Mesenchymal stem cell (in vitro differentiated cells and primary cell): ENCODE results near the gene DNAJA3.

Experiments used
- DNase-seq: peaks from one replicate; pipeline ENCODE4 v3.0.0-alpha.2; 2013
- H2AFZ ChIP-seq: one replicate; pipeline ENCODE4 v1.6.1; 2013; ENCODE audit warnings: low read depth, mild to moderate bottlenecking, control low read depth, inconsistent platforms, low read length, moderate library complexity
- H2AK5ac ChIP-seq: 2 replicates; pipeline ENCODE4 v1.6.1; 2013; ENCODE audit warnings: low read length, moderate library complexity, mild to moderate bottlenecking, inconsistent platforms; ENCODE audit not compliant: severe bottlenecking
- H2BK120ac ChIP-seq: one replicate; pipeline ENCODE4 v1.6.1; 2013; ENCODE audit warnings: low read depth, mild to moderate bottlenecking, inconsistent platforms, low read length, moderate library complexity
- H2BK12ac ChIP-seq, 2 experiments: one replicate each; pipeline ENCODE4 v1.6.1; 2013; ENCODE audit warnings: inconsistent platforms in 2 of 2, low read length in 2 of 2, mild to moderate bottlenecking in 2 of 2, moderate library complexity in 2 of 2, control low read depth in 1 of 2
- H2BK15ac ChIP-seq: one replicate; pipeline ENCODE4 v1.6.1; 2013; ENCODE audit warnings: mild to moderate bottlenecking, low read depth, inconsistent platforms; ENCODE audit not compliant: poor library complexity, severe bottlenecking
- H2BK5ac ChIP-seq: 2 replicates; pipeline ENCODE4 v1.6.1; 2013; ENCODE audit warnings: low read depth, mild to moderate bottlenecking, low read length, control low read depth, inconsistent platforms; ENCODE audit not compliant: poor library complexity, severe bottlenecking
- H3K14ac ChIP-seq, 2 experiments: one replicate each; pipeline ENCODE4 v1.6.1; 2013; ENCODE audit warnings: inconsistent platforms in 2 of 2, low read length in 2 of 2, control low read depth in 1 of 2, mild to moderate bottlenecking in 1 of 2, moderate library complexity in 1 of 2
- H3K18ac ChIP-seq, 2 experiments: one replicate each; pipeline ENCODE4 v1.6.1; 2013; ENCODE audit warnings: inconsistent platforms in 2 of 2, low read length in 2 of 2, control low read depth in 1 of 2, low read depth in 1 of 2, mild to moderate bottlenecking in 1 of 2
- H3K23ac ChIP-seq, 2 experiments: one replicate each; pipeline ENCODE4 v1.6.1; 2013; ENCODE audit warnings: inconsistent platforms in 2 of 2, low read length in 2 of 2, mild to moderate bottlenecking in 2 of 2, moderate library complexity in 2 of 2, control low read depth in 1 of 2
- H3K27ac ChIP-seq: 2 replicates; pipeline ENCODE4 v1.5.1; 2013; ENCODE audit warnings: mild to moderate bottlenecking, moderate library complexity, low read length, control low read depth, inconsistent platforms; ENCODE audit not compliant: poor library complexity, severe bottlenecking
- H3K27me3 ChIP-seq, 2 experiments: 2 replicates each; pipeline versions ENCODE4 v1.6.1 to v1.7.0; 2013; ENCODE audit warnings: low read length in 2 of 2, mild to moderate bottlenecking in 2 of 2, moderate library complexity in 2 of 2, control low read depth in 1 of 2, inconsistent platforms in 1 of 2; ENCODE audit not compliant: control insufficient read depth in 1 of 2, insufficient read depth in 1 of 2
- H3K36me3 ChIP-seq, 2 experiments: 2 replicates each; pipeline versions ENCODE4 v1.6.1 to v1.7.0; 2013; ENCODE audit warnings: low read length in 2 of 2, control low read depth in 1 of 2, inconsistent platforms in 1 of 2, low read depth in 1 of 2, mild to moderate bottlenecking in 1 of 2; ENCODE audit not compliant: insufficient read depth in 2 of 2, control insufficient read depth in 1 of 2
- H3K4ac ChIP-seq, 2 experiments: one replicate each; pipeline ENCODE4 v1.6.1; 2013; ENCODE audit warnings: inconsistent platforms in 2 of 2, low read length in 2 of 2, mild to moderate bottlenecking in 2 of 2, moderate library complexity in 2 of 2, control low read depth in 1 of 2, low read depth in 1 of 2
- H3K4me1 ChIP-seq: 2 replicates; pipeline ENCODE4 v1.6.1; 2013; ENCODE audit warnings: low read depth, low read length, control low read depth; ENCODE audit not compliant: control insufficient read depth, insufficient read depth
- H3K4me2 ChIP-seq: 2 replicates; pipeline ENCODE4 v1.6.1; 2013; ENCODE audit warnings: low read length, mild to moderate bottlenecking, inconsistent platforms; ENCODE audit not compliant: poor library complexity, severe bottlenecking
- H3K4me3 ChIP-seq, 2 experiments: 2 replicates each; pipeline versions ENCODE4 v1.5.1 to v1.7.0; 2013; ENCODE audit warnings: low read length in 2 of 2, mild to moderate bottlenecking in 2 of 2, control low read depth in 1 of 2, low read depth in 1 of 2; ENCODE audit not compliant: insufficient read depth in 1 of 2
- H3K79me1 ChIP-seq: replicated peaks from 2 replicates; pipeline ENCODE4 v1.6.1; 2013; ENCODE audit warnings: mild to moderate bottlenecking, control low read depth, low read length, inconsistent platforms; ENCODE audit not compliant: poor library complexity, severe bottlenecking
- H3K9ac ChIP-seq: 2 replicates; pipeline ENCODE4 v1.7.0; 2013; ENCODE audit warnings: mild to moderate bottlenecking, low read length, moderate library complexity
- H3K9me3 ChIP-seq: 2 replicates; pipeline ENCODE4 v1.7.0; 2013; ENCODE audit warnings: mild to moderate bottlenecking, low read length; ENCODE audit not compliant: control insufficient read depth
- H4K8ac ChIP-seq: one replicate; pipeline ENCODE4 v1.6.1; 2013; ENCODE audit warnings: inconsistent platforms, mild to moderate bottlenecking, low read length, moderate library complexity
- H4K91ac ChIP-seq: one replicate; pipeline ENCODE4 v1.6.1; 2013; ENCODE audit warnings: mild to moderate bottlenecking, low read length, inconsistent platforms
- WGBS: methylation state at CpG from one replicate; pipeline ENCODE4 v1.1.7; 2013; ENCODE audit warnings: mixed read lengths; 5-methylcytosine and 5-hydroxymethylcytosine counted together

DNAJA3 gene

DNA sequence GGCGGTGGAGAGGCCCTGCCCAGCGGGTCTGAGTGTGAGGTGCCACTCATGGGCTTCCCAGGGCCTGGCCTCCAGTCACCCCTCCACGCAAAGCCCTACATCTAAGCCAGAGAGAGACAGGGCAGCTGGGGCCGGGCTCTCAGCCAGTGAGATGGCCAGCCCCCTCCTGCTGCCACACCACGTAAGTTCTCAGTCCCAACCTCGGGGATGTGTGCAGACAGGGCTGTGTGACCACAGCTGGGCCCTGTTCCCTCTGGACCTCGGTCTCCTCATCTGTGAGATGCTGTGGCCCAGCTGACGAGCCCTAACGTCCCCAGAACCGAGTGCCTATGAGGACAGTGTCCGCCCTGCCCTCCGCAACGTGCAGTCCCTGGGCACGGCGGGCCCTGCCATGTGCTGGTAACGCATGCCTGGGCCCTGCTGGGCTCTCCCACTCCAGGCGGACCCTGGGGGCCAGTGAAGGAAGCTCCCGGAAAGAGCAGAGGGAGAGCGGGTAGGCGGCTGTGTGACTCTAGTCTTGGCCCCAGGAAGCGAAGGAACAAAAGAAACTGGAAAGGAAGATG is 42.8 kb upstream of the DNAJA3 start:
- Histone ChIP-seq H3K18ac (no peak overlapping the region), H2BK15ac (no peak overlapping the region), H3K27ac (no peak overlapping the region), H4K8ac (peak overlapping the region; percentile 16), H3K9me3 (no peaks in the 10 kb centered on the region), H2BK120ac (no peak overlapping the region), H3K4ac (no peak overlapping the region), H4K91ac (no peak overlapping the region), H3K79me1 (peaks cover 36% of the 10 kb centered on the region), H3K14ac (no peak overlapping the region), H2AFZ (no peak overlapping the region), H3K27me3 (no peaks in the 10 kb centered on the region), H2BK12ac (no peak overlapping the region), H3K4me1 (peaks cover 76% of the 10 kb centered on the region), H3K9ac (peak overlapping the region; percentile 26), H3K4me2 (no peak overlapping the region), H2BK5ac (no peak overlapping the region), H2AK5ac (no peak overlapping the region), H3K23ac (no peak overlapping the region), H3K36me3 (peaks cover 58 to 75% of the 10 kb centered on the region in 2 experiments), H3K4me3 (no peak overlapping the region)
- DNase-seq: no peak
- WGBS: 92% methylated on average over 18 of the region's 21 CpGs

- no peak overlapping the region for H2BK15ac ChIP-seq
- peaks cover 49 to 68% of the 10 kb centered on the region in 2 experiments for H3K36me3 ChIP-seq
- no peak overlapping the region for H2BK12ac ChIP-seq
- peaks cover 76% of the 10 kb centered on the region for H3K4me1 ChIP-seq
- H3K9ac ChIP-seq: peak overlapping the region; percentile 63
- H4K8ac ChIP-seq: no peak overlapping the region
- H2AK5ac ChIP-seq: no peak overlapping the region
- no peak overlapping the region for H2BK120ac ChIP-seq
- WGBS: 86% methylated on average over 8 of the region's 12 CpGs
- no peaks in the 10 kb centered on the region for H3K27me3 ChIP-seq
- H3K27ac ChIP-seq: no peak overlapping the region
- peak overlapping the region in 1 of 2 experiments; percentile 26 for H3K23ac ChIP-seq
- H3K4me3 ChIP-seq: no peak overlapping the region
- no peak overlapping the region for H3K14ac ChIP-seq
- peaks cover 34% of the 10 kb centered on the region for H3K79me1 ChIP-seq
- no peak overlapping the region for H2BK5ac ChIP-seq
- H3K4me2 ChIP-seq: no peak overlapping the region
- no peak for DNase-seq
- no peak overlapping the region for H2AFZ ChIP-seq
- peak overlapping the region; percentile 46 for H4K91ac ChIP-seq
- H3K4ac ChIP-seq: no peak overlapping the region
- peak overlapping the region in 1 of 2 experiments; percentile 61 for H3K18ac ChIP-seq
- no peaks in the 10 kb centered on the region for H3K9me3 ChIP-seq
These were observed 41.9 kb upstream of the DNAJA3 start for GRCh38 chr16:4383591-4384444.

DNA sequence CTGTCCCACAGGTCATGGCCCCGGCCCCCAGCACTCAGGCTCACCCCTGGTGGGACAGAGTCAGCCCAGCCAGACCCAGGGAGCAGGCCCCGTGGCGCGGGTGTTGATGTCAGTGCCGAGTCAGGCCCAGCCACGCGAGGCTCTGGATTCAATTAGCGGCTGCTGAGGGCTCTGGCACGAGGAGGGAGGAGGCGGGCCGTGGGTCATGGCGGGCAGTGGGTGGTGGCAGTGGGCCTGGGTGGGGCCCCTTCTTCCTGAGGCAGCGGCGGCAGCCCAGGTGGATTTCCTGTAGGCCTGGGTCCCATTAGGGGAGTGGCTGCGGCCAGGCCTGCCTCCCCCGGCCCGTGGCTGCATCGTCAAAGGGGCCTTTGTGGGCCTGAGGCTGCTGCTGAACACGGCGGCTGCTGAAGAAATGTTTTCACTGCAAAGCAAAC is 41.1 kb upstream of the DNAJA3 start:
- H4K8ac ChIP-seq: peak overlapping the region; percentile 68
- 73% methylated on average over 20 of the region's 20 CpGs for WGBS
- H3K27me3 ChIP-seq: no peaks in the 10 kb centered on the region
- peaks cover 27% of the 10 kb centered on the region for H3K79me1 ChIP-seq
- peak overlapping the region in 1 of 2 experiments; percentile 7 for H3K18ac ChIP-seq
- peak overlapping the region; percentile 46 for H4K91ac ChIP-seq
- H2BK15ac ChIP-seq: no peak overlapping the region
- H3K4me3 ChIP-seq: no peak overlapping the region
- H2BK5ac ChIP-seq: no peak overlapping the region
- DNase-seq: no peak
- H3K23ac ChIP-seq: peak overlapping the region in 1 of 2 experiments; percentile 26
- no peak overlapping the region for H3K14ac ChIP-seq
- peaks cover 43 to 66% of the 10 kb centered on the region in 2 experiments for H3K36me3 ChIP-seq
- peak overlapping the region in 1 of 2 experiments; percentile 30 for H3K4ac ChIP-seq
- H3K27ac ChIP-seq: no peak overlapping the region
- H3K9ac ChIP-seq: peak overlapping the region; percentile 63
- no peaks in the 10 kb centered on the region for H3K9me3 ChIP-seq
- H2AFZ ChIP-seq: no peak overlapping the region
- H2BK120ac ChIP-seq: no peak overlapping the region
- peaks cover 76% of the 10 kb centered on the region for H3K4me1 ChIP-seq
- no peak overlapping the region for H3K4me2 ChIP-seq
- H2AK5ac ChIP-seq: no peak overlapping the region
- peak overlapping the region in 1 of 2 experiments; percentile 7 for H2BK12ac ChIP-seq

GRCh38 chr16:4385066-4385788 is 40.4 kb upstream of the DNAJA3 start:
- H3K4me2 ChIP-seq: no peak overlapping the region
- H2BK5ac ChIP-seq: no peak overlapping the region
- H3K36me3 ChIP-seq: peaks cover 44 to 68% of the 10 kb centered on the region in 2 experiments
- H3K9me3 ChIP-seq: no peaks in the 10 kb centered on the region
- H3K23ac ChIP-seq: no peak overlapping the region
- H2BK12ac ChIP-seq: peak overlapping the region in 1 of 2 experiments; percentile 11
- peak overlapping the region; percentile 19 for H4K8ac ChIP-seq
- H2BK120ac ChIP-seq: no peak overlapping the region
- no peaks in the 10 kb centered on the region for H3K27me3 ChIP-seq
- H3K4ac ChIP-seq: no peak overlapping the region
- no peak overlapping the region for H3K27ac ChIP-seq
- no peak overlapping the region for H2AK5ac ChIP-seq
- H2BK15ac ChIP-seq: no peak overlapping the region
- no peak overlapping the region for H3K18ac ChIP-seq
- no peak overlapping the region for H2AFZ ChIP-seq
- H3K4me3 ChIP-seq: no peak overlapping the region
- H3K4me1 ChIP-seq: peaks cover 75% of the 10 kb centered on the region
- no peak for DNase-seq
- peaks cover 27% of the 10 kb centered on the region for H3K79me1 ChIP-seq
- no peak overlapping the region for H3K14ac ChIP-seq
- 86% methylated on average over 15 of the region's 20 CpGs for WGBS
- H4K91ac ChIP-seq: peak overlapping the region; percentile 29
- H3K9ac ChIP-seq: peak overlapping the region; percentile 58
